OCI-LY3 (cell line): ENCODE measurements around the gene RGS6.

Experiments
- CTCF ChIP-seq: fragments of 200-600, 300-600 bp; sonication (generic); IDR thresholded peaks from 2 replicates; pipeline ENCODE4 v1.5.1; 2014; ENCODE audit warnings: antibody characterized with exemption, low read length, low read depth
- EZH2phosphoT487 ChIP-seq: fragments of 200-600 bp; shearing (Covaris generic); IDR thresholded peaks from 2 replicates; pipeline ENCODE4 v1.6.1; 2018; ENCODE audit warnings: antibody characterized with exemption, mixed run types, low read depth

GRCh38 chr14:72528059-72528862, 596.0 kb downstream of the RGS6 start:
- TF ChIP-seq CTCF (no peak), EZH2phosphoT487 (no peak)
